UCSD-AML1 (cell line): ENCODE measurements around the gene SULT2B1.

Source experiments
- DNase-seq: peaks from one replicate; lab custom pipeline; 2025; ENCODE audit not compliant: unreplicated experiment; lab: John Stamatoyannopoulos, UW

Gene SULT2B1

DNA sequence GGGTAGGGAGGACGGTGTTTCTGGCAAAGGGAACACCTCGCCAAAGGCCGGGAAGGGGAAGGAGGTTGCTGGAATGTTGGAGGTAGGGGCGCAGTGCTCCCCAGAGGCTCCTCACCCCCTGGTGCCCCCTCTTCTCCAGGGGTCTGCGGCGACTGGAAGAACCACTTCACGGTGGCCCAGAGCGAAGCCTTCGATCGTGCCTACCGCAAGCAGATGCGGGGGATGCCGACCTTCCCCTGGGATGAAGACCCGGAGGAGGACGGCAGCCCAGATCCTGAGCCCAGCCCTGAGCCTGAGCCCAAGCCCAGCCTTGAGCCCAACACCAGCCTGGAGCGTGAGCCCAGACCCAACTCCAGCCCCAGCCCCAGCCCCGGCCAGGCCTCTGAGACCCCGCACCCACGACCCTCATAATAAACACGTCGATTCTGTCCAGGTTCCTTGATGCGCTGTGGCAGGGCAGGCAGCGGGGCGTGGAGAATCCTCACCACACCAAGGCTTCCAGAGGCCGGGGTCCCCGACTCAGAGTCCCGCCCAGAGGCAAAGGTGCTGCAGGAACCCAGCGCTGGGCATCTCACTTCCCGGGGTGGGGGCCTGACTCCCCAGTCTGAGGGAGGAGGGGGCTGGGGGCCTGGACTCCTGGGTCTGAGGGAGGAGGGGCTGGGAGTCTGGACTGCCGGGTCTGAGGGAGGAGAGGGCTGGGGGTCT, 47.2 kb downstream of the SULT2B1 start:
- DNase-seq = no peak

DNA sequence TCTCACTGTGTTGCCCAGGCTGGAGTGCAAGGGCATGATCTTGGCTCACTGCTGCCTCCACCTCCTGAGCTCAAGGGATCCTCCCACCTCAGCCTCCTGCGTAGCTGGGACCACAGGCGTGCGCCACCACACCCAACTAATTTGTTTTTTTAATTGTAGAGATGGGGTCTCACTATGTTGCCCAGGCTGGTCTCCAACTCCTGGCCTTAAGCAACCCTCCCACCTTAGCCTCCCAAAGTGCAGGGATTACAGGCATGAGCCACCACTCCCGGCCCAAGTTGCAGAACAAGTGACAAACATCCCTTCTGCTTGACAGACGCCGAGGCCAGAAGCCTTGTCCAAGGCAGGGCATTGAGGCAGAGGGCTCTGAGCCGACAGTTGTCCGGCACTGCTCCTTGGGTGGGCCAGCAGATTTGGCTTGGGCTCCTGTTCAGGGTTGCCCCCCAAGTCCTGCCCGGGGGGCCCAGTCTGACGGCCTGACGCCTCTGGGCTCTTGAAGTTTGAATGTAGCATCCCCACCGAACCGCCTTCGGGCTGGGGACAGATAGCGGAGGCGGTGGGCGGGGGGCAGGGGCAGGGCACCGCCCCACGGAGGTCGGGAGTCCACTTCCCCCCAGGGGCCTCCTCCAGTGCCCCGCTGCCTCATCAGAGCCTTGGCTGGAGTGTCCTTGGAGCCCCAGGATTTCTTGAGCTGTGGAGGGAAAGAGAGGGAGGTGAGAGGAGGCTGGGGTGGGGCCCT, 48.9 kb downstream of the SULT2B1 start:
- no peak for DNase-seq

DNA sequence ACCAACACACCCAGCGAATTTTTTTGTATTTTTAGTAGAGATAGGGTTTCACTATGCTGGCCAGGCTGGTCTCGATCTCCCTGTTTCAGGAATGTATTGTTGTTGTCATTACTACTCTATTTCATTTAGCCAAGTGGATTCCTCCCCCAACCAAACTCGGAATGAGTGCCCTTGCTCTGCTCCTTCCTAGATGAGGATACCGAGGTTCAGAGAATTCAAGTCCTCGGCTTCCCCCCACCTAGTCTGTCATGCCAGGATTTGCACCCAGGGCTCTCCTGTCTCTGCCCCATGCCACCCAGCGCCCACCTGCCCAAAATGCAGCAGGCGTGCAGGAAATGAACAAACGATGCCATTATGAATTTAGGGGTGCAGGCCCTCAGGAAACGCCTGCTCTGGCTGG, 51.0 kb downstream of the SULT2B1 start:
- no peak for DNase-seq

DNA sequence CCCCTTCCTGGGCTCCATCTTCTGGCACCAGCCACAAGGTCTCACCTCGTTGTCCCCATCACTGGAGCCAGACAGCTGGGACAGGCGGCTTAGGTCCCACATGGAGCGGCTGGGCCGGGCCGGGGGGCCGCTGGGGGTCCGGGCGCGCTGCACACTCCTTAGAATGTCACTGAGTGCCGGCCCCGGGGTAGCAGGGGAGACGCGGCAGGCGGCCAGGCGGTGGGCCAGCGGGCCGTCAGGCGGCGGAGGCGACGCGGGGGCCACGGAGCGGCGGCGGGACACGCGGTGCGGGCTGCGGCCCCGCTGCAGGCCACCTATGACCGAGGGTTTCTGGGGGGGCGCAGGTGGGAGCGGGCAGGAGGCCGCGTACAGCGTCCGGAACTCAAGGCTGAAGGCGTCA, 51.5 kb downstream of the SULT2B1 start:
- DNase-seq = no peak

DNA sequence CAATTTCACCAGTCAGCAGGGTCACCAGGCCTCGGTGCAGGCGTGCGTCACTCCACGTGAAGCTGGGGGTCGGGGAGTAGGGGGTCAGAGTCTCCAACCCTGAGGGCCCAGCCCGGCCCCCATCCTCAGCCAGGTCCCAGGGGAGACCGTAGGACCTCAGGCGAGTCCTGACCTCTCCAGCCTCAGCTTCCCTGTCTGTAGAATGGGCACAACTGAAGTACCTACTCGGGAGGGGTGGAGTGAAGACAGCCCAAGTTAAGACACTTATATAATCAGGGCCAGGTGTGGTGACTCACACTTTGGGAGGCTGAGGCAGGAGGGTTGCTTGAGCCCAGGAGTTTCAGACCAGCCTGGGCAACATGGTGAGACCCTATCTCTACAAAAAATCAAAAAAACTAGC, 51.9 kb downstream of the SULT2B1 start:
- no peak for DNase-seq

DNA sequence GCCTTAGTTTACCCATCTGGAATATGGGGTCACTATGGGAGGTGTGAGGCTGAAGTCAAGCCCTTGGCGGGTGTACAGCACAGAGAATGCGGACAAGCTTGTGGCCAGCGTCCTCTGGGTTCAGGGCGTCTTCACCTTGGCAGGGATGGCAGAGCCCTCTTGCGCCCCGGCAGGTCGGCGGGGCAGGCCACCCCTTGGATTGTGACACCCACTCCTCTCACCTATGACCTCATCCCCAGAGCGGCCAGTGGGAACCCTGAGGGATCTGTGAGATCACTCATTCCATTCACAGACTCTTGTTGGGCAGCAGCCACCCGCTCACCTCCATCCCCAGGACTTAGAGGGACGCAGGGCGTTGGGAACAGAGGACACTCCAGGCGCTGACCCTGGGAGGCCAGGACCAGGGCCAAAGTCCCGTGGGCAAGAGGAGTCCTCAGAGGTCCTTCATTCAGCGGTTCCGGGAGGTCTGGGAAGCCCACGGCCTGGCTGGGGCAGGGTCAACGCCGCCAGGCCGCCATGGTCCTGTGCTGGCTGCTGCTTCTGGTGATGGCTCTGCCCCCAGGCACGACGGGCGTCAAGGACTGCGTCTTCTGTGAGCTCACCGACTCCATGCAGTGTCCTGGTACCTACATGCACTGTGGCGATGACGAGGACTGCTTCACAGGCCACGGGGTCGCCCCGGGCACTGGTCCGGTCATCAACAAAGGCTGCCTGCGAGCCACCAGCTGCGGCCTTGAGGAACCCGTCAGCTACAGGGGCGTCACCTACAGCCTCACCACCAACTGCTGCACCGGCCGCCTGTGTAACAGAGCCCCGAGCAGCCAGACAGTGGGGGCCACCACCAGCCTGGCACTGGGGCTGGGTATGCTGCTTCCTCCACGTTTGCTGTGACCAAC, 54.7 kb downstream of the SULT2B1 start, which contains the start of gene SPACA4:
TSS of gene SPACA4 (plus strand) at position 280 of the 896 bp plus-strand sequence. CDS start at position 517, 237 bp downstream.
- DNase-seq = no peak

DNA sequence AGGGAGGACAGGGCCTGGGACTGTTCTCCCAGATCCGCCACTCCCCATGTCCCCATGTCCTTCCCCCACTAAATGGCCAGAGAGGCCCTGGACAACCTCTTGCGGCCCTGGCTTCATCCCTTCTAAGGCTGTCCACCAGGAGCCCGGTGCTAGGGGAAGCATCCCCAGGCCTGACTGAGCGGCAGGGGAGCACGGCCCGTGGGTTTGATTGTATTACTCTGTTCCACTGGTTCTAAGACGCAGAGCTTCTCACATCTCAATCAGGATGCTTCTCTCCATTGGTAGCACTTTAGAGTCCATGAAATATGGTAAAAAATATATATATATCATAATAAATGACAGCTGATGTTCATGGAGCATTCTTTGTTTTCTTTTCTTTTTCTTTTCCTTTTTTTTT, 55.4 kb downstream of the SULT2B1 start:
- no peak for DNase-seq

DNA sequence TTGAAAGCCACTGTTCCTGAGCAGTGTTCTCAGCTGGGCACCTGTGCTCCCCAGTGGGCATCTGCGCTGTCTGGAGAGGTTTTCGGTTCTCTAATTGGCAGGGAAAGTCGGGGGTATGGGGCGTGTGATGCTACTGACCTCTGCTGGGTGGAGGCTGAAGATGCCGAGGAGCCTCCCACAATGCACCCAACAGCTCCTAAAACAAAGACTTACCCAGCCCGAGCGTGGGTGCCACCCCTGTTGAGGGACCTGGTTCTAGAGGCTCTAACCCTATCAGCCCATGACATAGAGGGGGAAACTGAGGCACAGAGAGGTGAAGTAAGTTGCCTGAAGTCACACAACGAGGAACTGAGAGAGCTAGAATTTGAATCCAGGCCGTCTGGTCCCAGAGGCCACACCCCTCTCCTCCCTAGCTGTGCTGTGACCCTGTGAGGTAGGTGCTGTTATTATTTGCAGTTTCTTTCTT, 56.9 kb downstream of the SULT2B1 start:
- peak; percentile 58 for DNase-seq

DNA sequence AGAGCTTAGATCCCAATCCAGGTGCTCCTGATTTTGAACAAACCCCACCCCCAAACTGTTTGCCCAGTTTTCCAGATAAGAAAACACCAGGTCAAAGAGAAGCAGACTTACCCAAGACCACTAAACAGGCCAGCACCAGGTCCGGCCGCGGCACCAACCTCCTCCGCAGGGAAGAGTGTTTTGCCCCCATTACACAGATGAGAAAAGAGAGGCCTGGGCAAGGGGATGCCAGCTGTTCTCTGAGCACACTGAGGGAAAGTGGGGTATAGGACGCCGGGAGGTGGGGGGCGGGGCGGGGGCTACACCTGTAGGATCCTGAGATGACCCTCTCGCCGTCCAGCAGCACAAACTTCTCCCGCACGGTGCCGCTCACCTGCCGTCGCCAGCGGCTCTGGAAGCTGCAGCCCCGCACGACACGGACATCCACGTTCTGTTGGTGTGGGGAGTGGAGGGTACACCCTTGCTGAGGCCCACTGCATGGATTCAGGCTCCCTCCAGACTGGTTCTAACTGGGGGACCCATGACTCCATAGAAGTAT, 57.7 kb downstream of the SULT2B1 start:
- DNase-seq = no peak

DNA sequence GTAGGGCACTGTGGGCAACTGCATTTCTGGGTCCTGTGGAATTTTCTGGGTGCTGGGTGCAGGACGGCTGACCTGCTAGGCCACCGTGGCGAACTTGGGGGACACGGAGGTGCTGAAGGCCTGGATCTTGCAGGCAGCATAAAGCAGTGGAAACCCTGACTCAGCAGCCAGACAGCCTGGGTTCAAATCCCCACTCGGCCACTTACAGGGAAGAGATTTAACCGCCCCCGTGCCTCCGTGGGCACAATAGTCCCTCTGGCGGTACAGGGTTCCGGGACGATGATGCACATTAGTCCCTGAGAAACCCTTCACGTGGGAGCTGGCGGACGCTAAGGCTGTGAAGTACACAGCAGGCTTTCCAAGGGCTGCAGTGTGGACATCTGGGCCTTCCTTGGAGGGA, 59.9 kb downstream of the SULT2B1 start:
- DNase-seq = no peak

DNA sequence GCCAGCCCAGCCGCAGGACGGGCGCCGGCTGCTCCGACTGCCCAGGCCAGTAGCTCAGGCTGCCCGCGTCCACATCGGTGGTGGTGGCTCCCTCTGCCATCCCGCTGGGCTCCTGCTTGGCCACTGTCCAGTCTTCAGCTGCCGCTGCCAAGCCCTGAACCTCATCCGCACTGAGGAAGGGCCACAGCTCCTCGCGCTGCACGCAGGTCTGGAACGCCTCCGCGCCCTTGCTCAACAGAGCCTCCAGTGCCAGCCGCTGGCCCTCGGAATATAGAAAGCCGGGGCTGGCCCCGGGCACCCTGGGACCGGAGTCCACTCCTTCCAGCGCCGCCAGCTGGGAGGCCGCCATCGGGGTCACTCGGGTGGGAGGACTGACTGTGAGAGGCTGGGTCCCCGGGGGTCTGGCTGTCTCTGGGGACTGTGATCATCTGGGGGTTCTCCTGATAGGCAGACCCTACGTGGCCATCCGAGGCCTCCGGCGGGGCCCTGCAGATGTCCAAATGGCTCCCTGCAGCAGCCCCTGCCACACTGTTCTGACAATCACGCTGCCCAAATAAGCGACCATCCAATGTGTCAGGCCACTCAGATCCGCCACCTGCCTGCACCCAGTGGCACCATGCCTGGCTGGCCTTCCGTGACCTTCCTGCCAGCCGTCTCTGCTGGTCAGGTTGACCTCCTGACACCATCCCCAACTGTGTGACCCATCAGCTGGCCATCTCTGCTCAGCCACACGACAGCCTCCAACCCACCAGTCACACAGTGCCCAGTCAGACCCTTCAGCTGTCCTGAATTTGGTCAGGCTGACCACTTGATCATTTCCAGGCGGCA, 61.3 kb downstream of the SULT2B1 start:
- DNase-seq = no peak

DNA sequence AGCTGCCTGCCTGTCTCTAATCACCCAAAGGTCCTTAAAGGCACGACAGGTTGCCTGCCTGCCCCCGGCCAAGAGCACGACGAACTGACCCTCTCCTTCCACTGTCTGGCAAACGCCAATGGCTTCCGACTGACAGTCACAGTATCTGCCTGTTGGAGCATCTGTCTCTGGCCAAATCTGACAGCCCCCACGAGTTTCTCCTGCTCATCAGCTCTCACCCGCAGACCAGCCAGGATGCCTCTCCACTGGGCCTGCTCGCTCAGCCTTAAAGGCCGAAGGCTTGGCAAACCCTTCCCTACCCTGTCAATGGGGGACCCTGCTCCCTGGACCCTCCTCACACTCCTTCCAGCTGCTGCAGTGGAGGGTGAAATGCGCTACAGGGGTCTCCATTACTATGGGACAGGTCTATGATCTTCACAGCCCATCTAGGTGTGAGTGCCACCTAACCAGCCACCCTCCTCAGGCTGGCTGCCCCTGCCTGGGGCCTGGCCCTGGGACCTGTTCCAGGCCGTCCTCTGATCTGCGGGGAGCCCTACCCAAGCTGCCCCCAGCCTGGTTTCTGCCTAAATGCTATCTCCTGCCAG, 62.0 kb downstream of the SULT2B1 start:
- DNase-seq = no peak

DNA sequence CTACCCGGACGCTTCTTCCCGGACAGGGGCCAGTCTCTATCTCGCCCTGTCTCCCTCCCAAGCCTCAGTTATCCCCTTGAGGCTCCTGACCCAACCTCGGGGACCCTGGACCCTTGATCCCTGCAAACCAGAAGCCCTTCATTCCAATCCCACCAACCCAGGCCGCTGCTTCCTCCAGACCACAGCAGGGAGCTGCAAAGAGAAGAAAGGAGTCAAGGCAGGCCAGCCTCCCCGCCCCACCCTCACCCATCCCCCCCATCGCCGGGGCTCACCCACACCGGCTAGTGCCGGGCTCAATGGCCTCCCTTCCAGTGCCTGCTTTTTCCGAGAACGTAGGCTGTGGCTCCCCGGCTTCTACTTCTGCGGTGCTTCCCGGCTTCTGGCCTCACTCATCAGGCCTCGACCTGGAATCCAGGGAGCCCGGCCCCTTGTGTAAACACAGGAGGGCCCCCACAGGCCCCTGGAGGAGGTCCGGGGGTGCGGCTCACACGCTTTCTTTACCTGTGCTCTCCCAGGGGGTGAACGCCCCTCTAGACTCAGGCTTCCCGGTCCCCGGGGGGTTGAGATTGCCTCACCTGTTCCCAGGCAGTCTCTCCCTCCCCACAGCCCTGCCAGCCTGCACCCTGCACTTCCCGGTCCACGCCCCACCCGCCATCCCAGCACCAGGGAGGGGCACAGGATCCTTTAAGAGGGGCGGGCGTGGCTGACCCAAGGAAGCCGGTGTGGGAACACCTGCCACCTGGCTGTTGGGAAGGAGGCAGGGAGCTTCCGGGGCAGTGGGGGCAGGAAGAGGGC, 62.7 kb downstream of the SULT2B1 start, which contains the start of gene FAM83E:
TSS of gene FAM83E (minus strand) at position 641 of the 795 bp plus-strand sequence. CDS start 1,704 bp downstream, outside the sequence.
- DNase-seq = no peak

DNA sequence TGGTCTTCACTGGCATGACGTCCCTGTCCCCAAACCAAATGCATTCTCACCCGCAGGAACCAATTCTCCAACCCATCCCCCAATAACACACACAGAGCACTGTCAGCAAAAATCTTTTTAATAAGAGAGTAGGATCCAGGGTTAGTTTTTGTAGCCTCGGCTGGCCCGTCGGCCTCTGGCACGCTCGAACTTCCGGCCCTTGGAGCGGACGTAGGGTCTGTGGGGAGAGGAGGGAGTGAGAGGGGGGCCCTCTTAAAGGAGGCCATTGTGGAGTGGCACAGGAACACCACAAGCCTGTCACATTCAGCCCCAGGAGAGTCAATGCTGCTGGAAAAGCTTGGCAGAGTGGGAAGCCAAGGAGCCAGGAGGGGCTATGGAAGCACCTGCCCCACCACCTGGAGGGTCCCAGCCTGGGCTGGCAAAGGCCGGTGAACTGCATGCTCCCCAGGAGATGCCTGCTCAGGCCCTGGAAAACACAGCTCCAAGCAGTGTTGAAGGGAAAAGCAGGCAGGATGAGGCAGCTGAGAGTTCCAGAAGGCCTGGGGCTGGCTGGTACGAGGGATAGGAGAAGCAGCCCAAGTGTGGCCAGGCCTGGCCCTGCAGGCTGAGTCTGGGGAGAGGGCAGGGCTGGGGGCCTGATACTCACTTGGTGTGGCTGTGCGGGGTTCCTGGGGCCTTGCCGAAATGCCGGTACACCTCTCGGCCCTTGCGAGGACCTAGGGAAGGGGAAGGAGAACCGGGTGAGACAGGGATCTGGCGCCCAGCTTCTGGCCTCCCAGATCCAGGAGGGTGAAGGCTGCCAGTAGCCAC, 63.5 kb downstream of the SULT2B1 start:
- no peak for DNase-seq

DNA sequence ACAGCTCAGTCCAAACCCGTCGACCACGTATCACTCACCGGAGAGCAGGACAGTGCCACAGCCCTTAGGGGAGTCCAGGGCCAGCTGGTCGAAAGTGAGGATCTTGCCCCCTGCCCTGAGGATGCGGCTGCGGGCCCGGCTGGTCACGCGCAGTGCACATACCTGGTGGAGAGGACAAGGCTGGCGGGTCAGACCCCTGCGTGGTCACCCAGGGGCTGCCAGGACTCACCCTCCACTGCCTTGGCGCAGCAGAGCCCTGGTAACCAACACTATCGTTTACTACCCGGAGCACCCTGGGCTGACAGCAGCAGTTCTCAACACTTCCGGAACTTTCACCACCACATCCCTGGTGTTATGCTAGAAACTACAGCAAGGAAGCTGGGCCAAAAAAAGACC, 64.1 kb downstream of the SULT2B1 start:
- no peak for DNase-seq

DNA sequence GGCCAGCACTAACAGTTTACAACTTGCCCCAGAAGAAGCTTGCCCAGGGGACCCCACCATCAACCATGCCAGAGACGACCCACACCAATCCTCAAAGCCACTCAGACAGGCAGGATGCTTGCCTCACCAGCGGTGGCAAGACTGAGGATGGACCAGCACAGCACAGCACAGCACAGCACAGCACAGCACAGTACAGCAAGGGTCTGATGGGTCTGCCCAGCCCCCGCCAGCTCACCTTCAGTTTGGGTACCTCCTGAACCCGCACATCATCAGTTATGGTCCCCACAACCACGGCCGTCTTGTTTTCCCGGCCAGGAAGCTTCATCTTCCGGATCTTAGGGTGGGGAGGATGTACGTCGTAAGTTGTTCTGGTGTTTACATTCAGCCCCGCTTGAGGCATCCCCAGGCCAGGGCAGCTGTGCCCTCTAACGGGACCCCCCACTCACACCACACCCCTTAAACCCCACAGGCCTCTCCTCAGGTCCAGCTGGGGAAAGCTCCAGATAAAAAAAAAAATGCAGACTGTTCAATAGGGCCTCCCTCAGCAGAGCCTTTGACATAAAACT, 64.6 kb downstream of the SULT2B1 start:
- DNase-seq = no peak

DNA sequence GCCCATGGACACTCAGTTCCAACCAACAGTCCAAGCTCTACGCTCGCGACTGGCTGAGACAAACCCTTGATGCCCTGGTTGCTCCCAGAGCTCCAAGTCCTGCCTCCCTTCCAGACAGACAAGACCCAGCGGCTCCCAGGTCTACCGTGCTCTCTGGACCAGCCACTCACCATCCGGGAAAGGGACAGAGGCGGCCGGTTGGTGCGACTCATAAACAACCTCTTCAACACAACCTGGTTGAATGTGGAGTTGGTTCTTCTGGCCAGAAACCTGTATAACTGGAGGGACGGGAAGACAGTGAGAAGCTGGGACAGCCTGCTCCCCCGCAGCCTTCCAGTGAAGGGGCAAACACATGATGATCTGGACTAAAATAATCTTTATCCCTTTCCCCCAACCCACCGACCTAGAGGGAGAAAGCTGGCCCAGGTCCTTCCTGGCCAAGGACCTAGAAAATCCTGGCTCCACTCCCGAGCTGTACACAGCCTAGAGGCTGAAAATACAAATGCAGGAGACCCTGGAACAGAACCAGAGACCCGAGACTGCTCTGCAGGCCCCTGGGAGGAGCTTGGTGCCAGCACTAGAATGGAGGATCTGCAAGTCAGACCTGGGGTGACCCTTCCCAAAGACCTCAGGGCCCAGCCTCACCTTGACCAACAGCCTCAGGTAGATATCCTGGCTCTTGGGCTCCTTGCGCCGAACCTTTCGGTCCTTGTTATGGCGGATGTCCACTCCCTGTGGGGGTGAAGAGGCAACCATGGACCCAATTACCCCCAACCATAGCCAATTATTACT, 65.4 kb downstream of the SULT2B1 start:
- no peak for DNase-seq
